NCI-H1092 treated with DMSO at 0.1 percent for 48 hours (cell line): ENCODE data around the gene ZNF518B.

ENCODE experiments used
- DNase-seq: peaks from one replicate; lab custom pipeline; 2025; lab: John Stamatoyannopoulos, UW

ZNF518B gene, protein sequence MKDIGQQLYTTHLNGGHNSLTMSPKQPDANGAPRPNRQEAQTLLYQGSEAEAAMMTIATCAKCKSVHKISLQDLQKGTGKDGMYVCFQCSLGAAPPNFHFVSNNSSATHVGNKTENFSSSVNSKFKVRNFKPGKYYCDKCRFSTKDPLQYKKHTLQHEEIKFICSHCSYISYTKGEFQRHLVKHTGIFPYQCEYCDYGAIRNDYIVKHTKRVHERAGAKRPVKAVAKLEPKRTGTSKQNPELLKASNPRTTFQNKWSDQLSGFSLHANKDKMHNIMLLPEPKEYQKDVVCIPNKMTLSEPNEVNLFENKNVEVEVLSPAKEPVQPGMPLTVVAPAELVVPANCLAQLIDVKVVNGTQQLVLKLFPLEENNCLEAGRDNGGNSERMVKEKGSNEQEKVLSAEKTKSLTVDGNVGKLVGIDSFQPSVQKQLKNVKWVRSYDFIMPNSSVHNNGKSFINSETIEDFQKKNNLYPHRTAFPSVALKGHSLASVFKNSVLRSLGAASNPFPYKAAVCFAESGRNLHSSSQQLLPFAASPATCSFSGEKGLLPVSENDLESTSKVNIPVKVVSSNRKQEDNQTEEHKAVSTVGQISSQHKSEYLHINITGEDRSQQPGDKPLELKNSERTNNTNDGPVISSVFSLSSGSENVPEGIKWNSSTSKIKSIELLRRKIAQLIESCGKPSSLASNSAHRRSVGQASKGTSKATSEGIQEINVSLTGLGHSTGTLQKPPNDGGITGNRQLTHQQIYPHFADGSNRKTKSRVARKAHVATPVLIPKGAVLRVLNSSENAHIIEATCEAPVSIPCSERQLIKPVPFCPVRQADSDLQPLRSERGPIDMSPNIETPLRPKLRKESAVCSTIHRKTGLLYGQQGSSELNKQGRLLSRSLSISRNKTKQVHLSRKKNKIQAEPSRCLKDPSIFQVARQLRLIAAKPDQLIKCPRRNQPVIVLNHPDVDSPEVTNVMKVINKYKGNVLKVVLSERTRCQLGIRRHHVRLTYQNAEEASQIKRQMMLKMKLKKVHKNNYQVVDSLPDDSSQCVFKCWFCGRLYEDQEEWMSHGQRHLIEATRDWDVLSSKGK

DNA sequence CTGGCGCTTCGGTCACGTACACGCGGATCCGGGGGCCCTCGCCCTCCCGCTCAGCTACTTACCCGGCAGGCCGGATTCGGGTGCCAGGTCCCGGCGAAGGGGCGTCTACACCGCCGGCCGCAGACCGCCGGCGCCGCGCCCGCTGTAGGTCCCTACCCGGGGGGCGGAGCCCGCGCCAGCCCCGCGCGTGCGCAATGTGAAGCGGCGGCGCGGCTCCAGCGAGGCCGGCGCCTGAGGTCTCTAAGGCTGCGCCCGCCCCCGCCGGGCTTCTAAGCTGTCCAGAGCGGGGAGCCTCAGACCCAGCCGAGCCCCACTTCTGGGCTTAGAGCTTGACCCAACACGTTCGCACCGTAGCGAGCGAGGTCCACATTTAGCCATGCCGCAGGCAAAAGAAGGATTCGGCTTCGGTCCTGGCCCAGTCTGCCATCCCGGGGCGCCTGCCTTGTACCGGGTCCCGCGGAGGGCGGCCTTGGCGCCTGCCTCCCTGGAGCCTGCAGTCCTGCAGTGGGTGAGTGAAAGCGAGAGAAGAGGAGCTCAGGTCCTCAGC is at the start of gene ZNF518B:
ZNF518B (minus strand) TSS at position 172 of the 547 bp plus-strand sequence. CDS start 11,098 bp downstream, outside the sequence.
- DNase-seq, result peak; percentile 49

DNA sequence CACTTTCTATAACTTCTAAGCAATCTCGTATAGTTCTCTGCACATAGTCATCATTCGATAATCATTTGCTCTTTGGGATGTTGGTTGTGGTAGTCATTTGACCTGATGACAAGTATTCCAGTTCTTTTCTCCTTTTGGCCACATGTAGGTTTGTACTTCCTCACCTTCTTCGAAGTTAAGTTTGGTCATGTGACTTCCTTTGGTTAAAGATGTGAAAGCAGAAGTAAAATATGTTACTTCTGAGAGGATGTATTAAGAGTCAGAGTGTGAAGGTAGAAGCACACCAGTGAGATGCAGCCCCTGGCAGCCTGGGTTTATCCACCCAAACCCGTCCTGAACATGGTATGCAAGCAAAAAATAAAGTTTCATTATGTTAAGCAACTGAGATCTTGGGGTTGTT is 48.9 kb upstream of the ZNF518B start:
- no peak for DNase-seq

DNA sequence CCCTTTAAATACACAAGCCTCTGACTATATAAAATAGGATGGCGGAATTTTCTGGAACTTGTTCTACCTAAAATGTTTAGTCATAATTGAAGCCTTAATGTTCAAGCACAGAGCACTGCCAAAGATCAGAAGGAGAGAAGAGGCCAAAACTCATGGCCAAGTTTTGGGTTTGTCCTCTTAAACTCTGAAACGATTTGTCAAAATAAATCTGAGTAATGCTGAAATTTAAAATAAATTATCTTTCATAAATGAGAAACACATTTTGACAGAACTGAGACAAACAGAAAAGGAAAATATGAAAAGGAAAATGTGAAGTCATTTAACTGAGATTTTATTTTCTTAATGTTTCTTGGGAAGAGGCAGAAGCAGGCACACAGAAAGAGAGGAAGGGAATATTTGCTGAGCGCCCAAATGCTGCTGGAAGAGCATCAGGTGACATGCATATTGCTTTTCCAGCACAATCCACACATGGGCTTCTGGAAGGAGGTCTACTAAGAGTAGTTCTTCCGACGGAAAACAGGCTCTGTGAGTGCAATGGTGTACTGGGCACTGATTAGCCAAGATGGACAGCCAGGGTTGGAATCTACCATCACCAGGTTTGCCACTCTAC is 47.4 kb upstream of the ZNF518B start:
- DNase-seq, result no peak

DNA sequence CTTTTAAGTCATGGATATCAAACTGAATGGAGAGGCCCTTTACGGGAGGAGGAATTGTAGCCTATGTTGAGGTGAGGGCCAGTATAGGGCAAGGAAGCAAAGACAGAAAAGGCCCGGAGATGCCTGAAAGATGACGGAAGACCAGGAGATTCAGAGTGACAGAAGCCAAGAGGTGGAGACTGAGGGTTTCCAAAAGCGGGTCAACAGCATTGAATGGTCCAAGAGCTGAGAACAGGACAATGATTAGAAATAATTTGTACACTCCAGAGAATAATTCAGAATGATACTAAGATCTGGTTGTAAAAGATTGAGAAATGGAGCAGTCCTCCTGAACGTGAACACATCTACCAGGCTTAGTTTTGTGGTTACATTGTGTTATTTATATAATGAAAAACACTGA is 45.5 kb upstream of the ZNF518B start:
- no peak for DNase-seq

DNA sequence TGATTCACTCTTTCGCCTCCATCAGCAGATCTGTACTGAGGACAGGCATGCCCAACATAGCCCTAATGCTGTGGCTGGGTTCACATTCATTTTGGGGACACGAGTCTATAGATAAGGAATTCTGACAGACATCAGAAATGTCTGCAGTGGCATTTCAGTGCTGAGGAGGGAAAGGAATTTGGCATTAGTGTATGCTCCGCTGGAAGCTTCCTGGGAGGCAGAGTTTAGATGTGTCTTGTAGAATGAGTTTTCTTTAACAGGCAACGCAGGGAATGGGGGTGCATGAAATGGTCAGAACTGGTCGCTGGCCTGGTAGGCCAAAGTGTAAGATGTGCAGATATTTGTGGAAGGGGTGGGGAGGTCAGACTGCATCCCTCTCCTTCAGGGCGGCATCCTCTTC is 43.5 kb upstream of the ZNF518B start:
- DNase-seq, result no peak

DNA sequence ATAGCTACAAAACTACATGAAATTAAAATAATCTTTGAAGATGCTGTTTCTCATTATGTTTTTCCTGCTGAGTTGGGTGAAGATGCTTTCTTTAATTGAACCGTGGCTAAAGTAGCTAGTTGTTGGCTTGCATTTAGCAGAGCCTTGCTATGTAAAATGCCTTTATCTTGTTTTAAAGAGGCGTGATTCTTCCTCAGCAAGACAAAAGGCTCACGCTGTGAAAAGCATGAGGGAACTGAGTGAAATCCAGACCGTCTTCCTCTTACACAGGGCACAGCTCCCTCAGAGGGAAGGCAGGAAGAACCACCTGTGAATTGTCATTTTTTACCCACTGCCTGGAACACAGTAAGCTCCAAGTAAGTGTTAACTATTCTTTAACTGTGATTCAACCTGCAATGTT is 39.0 kb upstream of the ZNF518B start:
- no peak for DNase-seq

DNA sequence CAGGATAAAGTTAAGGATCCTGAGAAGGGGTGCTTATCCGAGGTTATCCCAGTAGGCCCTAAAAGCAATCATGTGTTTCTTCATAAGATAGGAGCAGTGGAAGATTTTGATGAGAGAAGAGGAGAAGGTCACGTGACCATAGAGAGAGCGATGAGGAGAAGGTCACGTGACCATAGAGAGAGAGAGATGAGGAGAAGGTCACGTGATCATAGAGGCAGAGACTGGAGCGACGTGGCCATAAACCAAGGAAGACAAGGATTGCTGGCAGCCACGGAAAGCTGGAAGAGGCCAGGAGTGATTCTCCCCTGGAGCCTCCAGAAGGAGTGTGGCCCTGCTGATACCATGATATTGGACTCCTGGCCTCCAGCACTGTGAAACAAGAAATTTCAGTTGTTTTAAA is 38.4 kb upstream of the ZNF518B start:
- no peak for DNase-seq

DNA sequence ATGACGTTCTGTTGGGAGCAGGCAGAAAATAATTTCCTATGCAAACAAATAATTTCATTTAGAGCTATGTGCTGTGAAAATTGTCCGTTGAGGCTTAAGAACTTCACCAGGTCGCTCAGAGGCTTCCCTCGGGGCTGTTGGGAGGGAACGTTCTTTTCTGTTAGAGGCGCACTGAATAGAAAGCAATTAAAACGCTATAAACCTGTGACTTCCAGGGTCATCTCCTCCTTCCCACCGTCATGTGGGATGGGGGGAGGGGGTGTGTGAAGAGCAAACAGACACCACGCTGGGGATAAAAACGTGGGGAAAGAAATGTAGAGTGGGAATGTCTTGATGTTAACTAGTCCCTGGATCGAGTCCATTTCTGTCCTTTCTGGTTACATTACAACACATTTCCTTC is 35.2 kb upstream of the ZNF518B start:
- DNase-seq, result no peak

DNA sequence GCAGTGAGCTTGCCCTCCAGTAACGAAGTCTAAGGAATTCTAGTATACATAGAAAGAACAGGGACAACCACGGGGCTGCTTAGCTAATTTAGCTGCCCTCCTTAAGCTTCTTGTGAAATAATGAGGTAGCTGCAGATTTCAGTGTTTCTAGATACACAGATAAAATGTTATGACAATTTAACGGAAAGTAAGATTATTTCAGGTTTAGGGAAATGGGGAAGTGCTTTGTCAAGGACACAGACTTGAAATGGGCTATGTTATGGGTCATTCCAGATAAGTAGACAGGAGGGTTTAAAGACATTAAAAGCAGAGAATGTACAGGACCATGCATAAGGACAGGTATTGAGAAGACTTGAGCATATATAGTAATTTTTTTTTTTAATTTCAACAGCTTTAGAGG is 34.2 kb upstream of the ZNF518B start:
- DNase-seq, result no peak

DNA sequence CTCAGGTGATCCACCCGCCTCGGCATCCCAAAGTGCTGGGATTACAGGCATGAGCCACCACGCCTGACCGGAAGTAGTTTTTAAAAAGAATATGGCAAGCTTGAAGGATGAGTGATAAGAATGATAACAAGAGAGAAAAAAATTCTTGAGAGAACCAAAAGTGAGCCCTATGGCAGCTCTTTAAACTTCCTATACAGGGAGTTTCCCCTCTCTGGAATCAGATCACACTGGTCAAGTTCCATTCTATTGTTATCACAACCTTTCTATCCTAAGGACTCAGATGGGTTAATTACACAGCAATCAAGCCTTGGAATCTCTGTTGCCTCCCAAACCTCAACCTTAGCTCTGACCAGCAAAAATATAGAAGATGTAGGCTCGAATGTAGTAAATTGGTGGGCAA is 33.8 kb upstream of the ZNF518B start:
- no peak for DNase-seq

DNA sequence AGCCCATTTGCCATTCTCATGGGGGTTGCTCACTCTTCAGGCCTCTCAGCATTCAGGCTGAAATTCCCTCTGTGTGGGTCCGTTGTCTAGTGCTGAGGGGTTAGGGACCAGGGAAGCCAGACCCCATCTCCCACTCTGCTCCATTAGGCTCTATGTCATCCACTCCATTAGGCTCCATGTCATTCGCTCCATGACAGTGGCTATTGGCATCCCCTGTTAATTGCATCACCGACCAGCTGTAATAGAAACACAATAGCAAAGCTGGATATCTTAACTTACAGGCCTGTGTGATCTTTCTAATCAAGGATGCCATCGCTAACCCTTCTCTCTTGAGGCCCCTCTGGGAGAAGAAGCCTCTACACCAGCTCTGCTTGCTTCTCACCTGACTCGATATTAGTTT is 25.7 kb upstream of the ZNF518B start:
- DNase-seq, result no peak

DNA sequence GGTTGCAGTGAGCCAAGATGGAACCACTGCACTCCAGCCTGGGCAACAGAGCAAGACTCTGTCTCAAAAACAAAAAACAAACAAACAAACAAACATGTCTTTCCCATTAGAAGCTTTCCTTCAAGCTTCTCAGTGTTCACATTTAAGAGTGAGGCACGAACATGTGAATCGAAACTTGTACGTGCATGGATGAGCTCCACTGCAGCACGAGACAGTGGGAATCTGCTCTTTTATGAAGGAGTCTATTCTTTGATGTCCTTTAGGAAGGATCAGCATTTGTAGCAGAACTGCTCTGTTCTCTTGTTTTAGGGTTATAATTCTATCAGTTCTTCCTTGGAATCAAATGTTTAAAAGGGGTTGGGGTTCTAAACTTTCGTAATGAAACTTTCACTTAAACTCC is 23.4 kb upstream of the ZNF518B start:
- no peak for DNase-seq

DNA sequence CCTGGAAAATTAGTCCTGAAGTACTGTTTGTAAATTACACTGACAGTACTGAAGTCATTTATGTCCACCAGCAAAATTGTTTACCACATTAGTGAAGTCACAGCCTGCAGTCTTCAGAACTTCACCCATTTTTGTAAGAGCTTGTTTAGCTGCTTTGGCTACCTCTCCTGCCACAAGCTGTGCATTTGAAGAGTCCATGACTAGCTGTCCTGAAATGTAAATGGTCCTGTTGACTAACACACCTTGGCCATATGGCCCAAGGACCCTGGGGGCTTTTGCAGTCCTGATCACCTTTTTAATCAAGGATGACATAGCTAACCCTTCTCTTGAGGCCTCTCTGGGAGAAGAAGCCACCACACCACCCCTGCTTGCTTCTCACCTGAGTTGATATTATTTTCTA is 21.4 kb upstream of the ZNF518B start:
- no peak for DNase-seq

DNA sequence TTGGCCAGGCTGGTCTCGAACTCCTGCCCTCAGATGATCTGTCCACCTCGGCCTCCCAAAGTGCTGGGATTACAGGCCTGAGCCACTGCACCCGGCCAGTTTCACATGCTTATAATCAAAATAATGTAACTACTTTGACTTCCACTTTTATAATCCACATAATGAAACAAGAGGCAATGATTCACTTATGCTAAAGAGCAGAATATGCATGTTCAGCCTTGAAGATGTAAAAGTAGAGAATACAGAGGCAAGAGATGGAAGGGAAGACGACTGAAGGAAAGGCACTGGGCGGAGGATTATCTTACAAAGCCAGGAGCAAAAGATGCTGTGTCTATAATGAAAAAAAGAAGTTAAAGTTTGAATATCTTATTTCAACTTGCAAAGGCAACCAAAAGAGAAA is 13.3 kb upstream of the ZNF518B start:
- no peak for DNase-seq

DNA sequence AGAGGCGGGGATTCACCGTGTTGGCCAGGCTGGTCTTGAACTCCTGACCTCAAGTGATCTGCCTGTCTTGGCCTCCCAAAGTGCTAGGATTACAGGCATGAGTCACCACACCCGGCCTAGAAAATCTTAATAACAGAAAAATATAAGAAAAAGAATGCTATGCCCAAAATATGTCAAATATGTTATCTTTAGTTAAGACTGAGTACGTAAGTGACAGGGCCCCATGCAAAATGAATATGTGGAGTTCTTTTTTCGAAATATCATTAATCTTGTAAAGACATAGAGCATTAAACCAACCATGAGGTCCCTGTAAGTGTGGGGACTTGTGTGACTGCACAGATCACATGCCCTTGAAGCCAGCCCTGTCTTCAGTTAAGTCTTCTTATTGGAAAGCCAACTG is 8.9 kb upstream of the ZNF518B start:
- DNase-seq, result no peak

DNA sequence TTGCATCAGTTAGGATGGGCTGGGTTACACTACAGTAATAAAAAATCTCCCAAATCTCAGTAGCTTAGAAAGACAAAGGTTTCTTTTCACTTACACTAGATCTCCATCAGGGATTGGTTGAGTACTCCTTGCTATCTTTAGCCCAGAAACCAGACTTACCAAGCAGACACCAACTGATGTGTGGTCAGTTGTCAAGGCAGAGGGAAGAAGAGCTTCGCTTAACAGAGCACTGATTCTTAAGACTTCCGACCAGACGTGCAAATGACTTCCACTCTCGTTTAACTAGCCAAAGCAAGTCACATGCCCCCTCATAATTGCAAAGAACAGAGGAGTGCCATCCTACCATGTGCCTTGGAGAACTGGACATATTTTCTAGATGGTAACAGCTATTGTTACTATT is 5.7 kb upstream of the ZNF518B start:
- DNase-seq, result no peak

DNA sequence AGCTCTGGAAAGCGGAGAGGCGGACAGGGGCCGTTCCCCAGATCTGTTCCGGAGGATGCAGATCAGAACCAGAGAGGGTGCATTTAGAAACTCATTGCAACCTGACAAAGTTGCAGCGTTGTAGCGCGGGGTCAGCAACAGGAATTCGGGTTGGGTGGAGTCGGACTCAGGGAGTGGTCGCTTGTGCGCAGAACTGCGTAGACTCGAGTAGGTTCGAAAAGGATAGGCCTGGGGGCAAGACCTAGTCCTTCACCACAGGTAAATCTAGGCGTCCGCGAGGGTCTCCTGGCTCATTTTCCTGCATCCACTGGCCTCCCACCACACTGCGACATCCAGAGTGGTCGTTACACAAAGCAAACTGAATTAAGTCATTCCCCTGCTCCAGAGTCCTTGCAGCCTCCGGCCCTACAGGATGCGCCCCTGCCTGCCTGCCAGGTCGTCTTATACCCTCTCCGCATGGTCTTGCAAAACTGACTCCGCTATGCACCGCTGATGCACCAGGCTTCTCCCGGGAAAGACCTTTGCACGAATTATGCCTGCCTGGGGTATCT is 4.7 kb upstream of the ZNF518B start:
- no peak for DNase-seq

DNA sequence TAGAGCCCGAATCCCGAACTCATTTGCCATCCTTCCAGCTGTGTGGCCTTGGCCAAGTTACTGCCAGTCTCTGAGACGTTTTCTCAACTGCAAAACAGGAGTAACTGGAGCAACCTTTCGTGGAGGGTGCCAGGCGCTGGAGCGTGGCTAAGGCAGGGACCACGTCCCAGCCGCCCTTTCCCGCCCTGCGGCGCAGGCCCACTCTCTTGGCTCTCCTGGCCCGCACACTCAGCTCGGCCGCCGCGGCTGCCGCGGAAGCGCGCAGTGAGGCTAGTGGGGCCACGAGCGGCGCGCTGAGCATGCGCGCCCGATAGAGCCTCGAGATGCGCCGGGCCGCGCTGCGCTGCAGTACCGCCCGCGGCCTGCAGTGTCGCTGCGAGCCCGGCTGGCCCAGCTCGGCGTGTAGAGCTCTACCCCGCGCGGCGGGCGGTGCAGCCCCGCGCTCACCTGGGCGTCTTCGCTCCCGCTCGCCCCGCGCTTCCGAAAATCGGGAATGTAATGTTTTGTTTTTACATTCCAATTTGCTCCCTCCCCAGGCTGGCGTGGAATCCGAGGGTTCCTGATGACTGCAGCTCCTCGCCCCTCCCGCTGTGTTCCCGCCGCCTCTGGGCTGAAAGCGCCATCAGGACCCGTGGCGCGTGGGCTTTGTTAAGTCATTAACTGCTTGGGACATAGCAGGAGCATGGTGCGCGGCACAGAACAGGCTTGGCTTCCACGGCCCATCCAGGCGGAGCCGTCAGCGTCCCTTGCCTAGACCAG is 4.0 kb upstream of the ZNF518B start:
- DNase-seq, result peak; percentile 37

DNA sequence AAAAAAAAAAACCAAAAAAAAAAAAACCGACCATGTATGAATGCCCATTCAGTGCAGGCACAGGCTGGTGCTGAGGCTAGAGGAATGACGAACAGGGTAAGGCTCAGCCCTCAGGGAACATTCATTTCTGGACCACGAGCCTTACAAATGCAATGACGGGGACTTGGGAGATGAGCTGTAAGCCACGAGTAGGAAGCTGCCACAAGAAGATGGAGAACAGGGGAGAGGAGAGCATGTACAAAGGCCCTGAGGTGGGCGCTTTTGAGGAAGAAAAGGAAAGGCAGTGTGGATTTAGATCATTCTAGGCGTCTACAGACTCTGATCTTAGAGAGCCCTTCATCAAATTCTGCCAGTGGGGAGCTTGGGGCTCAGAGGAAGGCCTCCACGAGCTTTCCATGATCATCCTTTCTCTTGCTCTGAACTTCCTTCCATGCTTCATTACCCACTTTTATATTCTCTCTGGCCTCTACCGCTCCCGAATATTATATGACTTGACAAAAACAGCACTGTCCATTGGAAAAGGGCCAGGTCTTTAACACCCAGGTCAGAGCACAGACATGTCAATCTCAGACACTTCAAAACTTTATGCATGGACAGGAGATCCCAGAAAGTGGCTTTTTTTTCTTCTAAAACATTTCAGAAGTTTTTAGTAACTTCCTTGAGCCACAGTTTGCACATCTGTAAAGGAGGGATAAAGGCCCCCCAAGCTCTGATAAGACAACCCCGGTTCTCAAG is 3.3 kb upstream of the ZNF518B start:
- no peak for DNase-seq

DNA sequence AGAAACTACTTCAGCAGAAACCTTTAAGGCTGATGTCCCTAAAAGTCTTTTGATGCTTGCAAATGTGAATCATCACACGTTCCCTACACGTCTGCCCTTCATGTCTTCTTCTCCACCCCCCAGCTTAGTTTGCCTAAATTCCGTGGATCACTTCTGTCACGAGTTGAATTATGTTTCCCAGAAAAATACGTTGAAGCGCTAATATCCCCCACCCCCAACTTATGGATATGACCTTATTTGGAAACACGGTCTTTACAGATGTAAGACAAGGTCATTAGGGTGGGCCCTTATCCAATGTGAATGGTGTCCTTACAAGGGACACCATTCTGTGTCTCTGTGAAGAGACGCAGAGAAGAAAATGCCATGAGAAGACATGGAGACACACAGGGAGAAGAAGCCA is 2.1 kb upstream of the ZNF518B start:
- no peak for DNase-seq
